Hepatic stellate cell (primary cell): ENCODE data around the gene CCDC200.
"Not testable (repeated sequence)": the region's sequence is repeated elsewhere in the genome, so short reads cannot be mapped to it uniquely, and the experiment has no call there.

Source experiments
- DNase-seq: peaks from one replicate; pipeline ENCODE4 v3.0.0; 2011; ENCODE audit warnings: low spot score

Gene CCDC200

GRCh38 chr17:43228020-43228782 lies at the start of gene CCDC200:
TSS of gene CCDC200 (minus strand) at chr17:43228623. CDS start at chr17:43228554, 69 bp downstream.
- DNase-seq = not testable (repeated sequence)

GRCh38 chr17:43272914-43273313 lies 44.5 kb upstream of the CCDC200 start:
- not testable (repeated sequence) for DNase-seq

- not testable (repeated sequence) for DNase-seq
These were observed 44.1 kb upstream of the CCDC200 start for GRCh38 chr17:43272483-43272882.

- not testable (repeated sequence) for DNase-seq
These were observed 42.4 kb upstream of the CCDC200 start for GRCh38 chr17:43270552-43271504.

- not testable (repeated sequence) for DNase-seq
These were observed 18.0 kb upstream of the CCDC200 start for GRCh38 chr17:43246456-43246855.

- not testable (repeated sequence) for DNase-seq
These were observed 12.4 kb upstream of the CCDC200 start for GRCh38 chr17:43240596-43241352.

GRCh38 chr17:43239597-43239996 lies 11.2 kb upstream of the CCDC200 start:
- not testable (repeated sequence) for DNase-seq

GRCh38 chr17:43233877-43234276 lies 5.5 kb upstream of the CCDC200 start, which contains the start of gene RNU2-1:
TSS of gene RNU2-1 (minus strand) at chr17:43233977.
- not testable (repeated sequence) for DNase-seq

- DNase-seq = not testable (repeated sequence)
These were observed 4.8 kb upstream of the CCDC200 start for GRCh38 chr17:43233263-43233662.

- not testable (repeated sequence) for DNase-seq
These were observed 3.7 kb upstream of the CCDC200 start for GRCh38 chr17:43232021-43232699.

GRCh38 chr17:43231205-43232020 lies 3.0 kb upstream of the CCDC200 start:
- DNase-seq = not testable (repeated sequence)

- no peak for DNase-seq
These were observed 2.0 kb downstream of the CCDC200 start for GRCh38 chr17:43226393-43226792.

- DNase-seq = no peak
These were observed 4.2 kb downstream of the CCDC200 start for GRCh38 chr17:43224146-43224705.

GRCh38 chr17:43220511-43221125 lies 7.8 kb downstream of the CCDC200 start:
- no peak for DNase-seq

GRCh38 chr17:43219746-43220380 lies 8.6 kb downstream of the CCDC200 start:
- DNase-seq = no peak

GRCh38 chr17:43219001-43219400 lies 9.4 kb downstream of the CCDC200 start:
- no peak for DNase-seq

GRCh38 chr17:43217614-43218087 lies 10.8 kb downstream of the CCDC200 start:
- DNase-seq = no peak

- no peak for DNase-seq
These were observed 11.4 kb downstream of the CCDC200 start for GRCh38 chr17:43216762-43217613.
